HG02623 (cell line): ENCODE results near the gene ASIC3.

Experiments used
- ATAC-seq: cut with Tn5 transposase; IDR thresholded peaks from one replicate; pipeline ENCODE4 v1.9.1; 2021; ENCODE audit warnings: moderate library complexity; ENCODE audit not compliant: unreplicated experiment

The ASIC3 gene

DNA sequence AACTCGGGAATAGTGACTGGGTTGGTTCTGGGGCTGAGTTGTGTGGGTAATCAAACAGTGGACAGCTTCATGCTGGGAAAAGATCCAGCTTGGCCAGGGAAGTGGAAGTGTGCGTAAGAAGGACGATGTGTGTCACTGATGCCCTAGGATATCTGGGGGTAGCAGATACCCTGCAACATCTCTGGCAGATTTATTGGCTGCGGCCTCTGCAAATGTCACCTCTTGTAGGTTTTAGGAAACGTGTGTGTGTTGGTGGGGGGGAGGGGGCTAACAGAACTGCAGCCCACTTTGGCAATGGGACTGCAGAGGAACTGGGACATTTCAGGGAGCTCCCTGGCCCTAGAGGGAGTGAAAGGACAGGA lies 37.0 kb downstream of the ASIC3 start:
- ATAC-seq = no peak

GRCh38 chr7:151085691-151086620 lies 37.6 kb downstream of the ASIC3 start, which contains the start of gene AGAP3:
AGAP3 (plus strand) TSS chr7:151086475; CDS start chr7:151086742, 267 bp downstream.
- ATAC-seq = peak; percentile 39

GRCh38 chr7:151086802-151087244 lies 38.5 kb downstream of the ASIC3 start:
- ATAC-seq = no peak

DNA sequence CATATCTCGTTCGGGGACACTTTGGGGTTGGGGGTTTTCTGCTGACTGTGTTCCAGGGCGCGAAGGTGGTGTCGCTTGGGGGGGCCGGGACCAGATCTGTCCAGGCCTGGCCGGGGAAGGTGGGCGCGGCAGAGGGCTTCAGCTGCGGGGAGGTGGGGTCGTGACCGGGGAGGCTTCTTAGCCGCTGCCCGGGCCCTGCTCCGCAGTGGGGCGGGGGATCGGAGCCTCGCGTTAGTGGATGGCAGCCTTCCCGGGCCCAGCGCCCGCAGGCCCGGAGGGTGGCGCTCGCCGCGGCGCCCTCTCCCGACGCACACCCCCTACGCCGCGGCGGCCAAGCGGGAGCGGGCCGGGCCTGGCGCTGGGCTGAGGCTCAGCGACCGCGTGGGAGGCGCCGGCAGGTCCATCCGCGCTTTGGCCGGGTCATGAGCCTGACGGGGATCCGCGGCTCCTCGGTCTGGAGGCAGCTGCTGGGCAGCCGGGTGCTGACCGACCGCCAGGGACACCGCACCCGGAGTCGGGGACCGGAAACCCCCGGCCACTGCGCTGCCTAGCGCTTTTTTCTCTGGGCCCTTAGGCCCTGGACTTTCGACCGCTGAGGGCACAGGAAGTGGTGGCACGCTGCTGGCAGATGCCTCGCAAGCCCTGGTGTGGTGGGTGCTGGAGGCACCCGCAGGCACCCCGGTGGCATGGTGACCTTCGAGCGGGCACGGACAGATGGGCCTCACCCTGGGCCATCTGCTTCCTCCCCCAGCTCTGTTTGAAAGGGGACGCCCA lies 39.1 kb downstream of the ASIC3 start:
- ATAC-seq = peak; percentile 20

- no peak for ATAC-seq
Measured at GRCh38 chr7:151088019-151088855, 39.9 kb downstream of the ASIC3 start.

DNA sequence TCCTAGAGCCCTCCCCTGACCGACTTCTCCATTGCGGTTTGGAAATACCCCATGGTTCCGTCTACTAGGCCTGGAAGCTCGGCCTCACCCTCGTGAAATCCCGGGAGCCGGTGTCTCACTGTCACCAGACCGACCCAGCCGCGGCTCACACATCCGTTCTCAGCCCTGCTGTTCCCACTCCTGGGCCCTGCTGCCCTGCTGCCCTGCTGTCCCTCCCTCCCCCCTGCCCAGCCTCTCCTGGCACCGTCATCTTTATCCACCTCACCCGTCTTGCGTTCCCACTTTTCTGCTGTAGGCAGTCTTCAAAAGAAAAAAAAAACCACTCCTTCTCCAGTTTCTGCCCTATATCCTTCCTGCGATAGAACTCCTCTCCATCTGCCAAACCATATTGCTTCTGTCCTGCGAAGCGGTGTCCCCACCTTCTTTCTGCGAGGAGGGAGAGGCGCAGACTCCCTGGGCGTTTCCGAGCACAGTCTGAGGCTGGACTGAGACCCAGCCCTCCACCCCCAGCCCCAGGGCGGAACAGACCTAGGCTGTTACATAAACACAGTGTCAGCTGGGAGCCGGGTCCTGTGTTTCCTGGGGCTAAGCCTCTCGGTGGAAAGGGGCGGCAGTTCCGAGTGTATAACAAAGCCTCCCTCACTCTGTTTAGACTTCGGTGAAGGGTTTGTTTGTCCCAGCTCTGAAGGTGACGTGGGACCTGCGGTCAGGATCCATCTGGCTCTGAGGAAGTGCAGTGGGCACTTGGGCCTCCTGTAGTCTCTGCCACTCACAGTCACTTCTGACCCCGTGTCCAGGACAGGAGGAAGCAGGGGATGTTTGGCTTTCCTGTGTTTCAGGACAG lies 40.7 kb downstream of the ASIC3 start:
- no peak for ATAC-seq

GRCh38 chr7:151089893-151090730 lies 41.8 kb downstream of the ASIC3 start:
- ATAC-seq = no peak

DNA sequence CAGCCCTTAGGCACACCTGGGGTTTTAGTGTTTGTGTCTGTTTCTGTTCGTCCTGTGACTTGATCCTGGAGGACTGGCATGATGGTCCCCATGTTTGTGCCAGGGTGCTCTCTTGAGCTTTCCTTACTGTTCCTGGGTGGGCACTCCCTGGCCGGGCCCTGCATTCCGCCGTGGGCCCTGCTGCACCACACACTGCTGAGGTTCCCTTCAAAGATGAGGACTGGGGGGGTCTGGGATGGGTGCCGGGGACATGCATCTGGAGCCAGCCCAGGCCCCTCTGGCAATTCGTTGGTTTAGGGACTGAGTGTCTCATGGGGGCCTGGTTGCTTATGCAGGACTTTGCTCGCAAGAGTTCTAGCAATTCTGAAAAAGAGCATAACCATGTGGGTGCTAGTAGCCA lies 42.7 kb downstream of the ASIC3 start:
- no peak for ATAC-seq

DNA sequence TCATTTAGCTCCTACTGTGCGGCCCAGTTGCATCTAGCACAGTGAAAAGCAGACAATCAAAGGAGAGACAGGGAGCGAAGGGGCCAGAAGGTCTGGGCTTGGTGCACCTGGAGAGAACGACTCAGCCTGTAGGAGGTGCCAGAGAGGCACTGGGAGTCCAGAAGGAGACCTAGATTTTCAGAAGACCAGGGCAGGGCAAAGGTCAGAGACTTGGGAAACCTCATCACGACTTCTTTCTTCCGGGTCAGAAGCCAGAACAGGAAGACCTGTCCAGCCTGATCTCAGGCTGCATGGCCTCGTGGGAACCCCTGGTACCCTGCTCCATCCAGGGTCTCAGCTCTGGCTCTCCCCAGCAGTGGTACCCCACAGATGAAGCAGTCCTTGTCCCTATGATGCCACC lies 43.1 kb downstream of the ASIC3 start:
- no peak for ATAC-seq

DNA sequence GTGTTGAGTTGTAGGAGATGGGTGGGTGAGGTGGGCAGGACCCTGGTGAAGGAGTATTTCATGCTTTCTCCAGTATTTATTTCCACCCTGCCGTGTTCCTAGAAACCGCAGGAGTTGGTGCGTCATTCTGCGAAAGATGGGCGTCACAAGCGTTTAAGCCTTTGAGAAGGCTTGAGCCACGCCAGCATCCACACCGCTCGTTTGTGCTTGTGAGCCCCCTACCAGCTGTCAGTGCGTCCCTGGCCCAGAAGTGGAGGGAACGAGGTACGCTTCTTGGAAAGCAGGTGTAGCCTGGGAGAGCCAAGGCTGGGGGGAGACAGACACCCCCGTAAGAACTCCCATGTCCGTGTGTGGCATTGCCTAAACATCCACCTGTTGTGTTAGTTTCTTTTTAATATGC lies 43.7 kb downstream of the ASIC3 start:
- no peak for ATAC-seq

GRCh38 chr7:151093748-151094147 lies 45.4 kb downstream of the ASIC3 start:
- ATAC-seq = no peak

DNA sequence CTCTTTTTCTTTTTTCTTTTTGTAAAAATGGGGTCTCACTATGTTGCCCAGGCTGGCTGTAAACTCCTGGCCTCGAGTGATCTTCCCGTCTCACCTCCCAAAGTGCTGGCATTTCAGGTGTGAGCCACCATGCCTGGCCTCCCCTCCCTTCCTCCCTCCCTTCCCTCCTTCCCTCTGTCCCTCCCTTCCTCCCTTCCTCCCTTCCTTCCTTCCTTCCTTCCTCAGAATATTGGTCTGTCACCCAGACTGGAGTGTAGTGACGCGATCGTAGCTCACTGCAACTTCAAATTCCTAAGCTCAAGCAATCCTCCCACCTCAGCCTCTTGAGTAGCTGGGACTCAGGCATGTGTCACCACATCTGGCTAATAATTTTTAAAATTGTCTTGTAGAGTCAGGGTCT lies 46.3 kb downstream of the ASIC3 start:
- no peak for ATAC-seq

GRCh38 chr7:151095123-151095797 lies 46.9 kb downstream of the ASIC3 start:
- no peak for ATAC-seq

- ATAC-seq = no peak
Measured at GRCh38 chr7:151095828-151096475, 47.6 kb downstream of the ASIC3 start.

- ATAC-seq = no peak
Measured at GRCh38 chr7:151099486-151100211, 51.3 kb downstream of the ASIC3 start.

DNA sequence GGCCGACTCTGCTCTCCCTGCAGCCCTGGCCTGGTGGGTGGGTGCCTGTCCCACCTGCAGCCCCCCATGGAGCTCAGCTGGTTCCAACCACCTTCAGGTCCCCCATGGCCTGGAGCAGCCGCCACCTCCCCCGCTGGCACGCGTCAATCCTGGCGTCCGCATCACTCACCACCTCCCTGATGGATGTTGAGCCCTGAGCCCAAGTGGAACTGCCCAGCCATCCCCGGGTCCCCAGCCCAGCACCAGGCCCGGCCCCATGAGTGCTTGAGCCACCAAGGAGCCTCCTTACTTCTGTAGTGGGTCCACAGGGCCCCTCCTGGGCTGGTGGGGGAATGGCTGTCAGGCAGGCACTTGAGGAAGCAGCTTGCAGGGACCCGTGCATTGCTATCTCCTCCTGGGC lies 52.6 kb downstream of the ASIC3 start:
- no peak for ATAC-seq

GRCh38 chr7:151101621-151102396 lies 53.5 kb downstream of the ASIC3 start:
- ATAC-seq = no peak
